ENCODE data around the gene SEC31B.

Gene SEC31B

GRCh38 chr10:100485366-100485765 is 34.3 kb downstream of the SEC31B start:
- no peak overlapping the region for H3K4me3 ChIP-seq (ENCODE audit: low read depth, low read length)
- no peak for DNase-seq

GRCh38 chr10:100483876-100484666 is 35.6 kb downstream of the SEC31B start:
- no peak for DNase-seq
- H3K36me3 ChIP-seq: no peaks in the 10 kb centered on the region
- TF ChIP-seq, protein P1, sequence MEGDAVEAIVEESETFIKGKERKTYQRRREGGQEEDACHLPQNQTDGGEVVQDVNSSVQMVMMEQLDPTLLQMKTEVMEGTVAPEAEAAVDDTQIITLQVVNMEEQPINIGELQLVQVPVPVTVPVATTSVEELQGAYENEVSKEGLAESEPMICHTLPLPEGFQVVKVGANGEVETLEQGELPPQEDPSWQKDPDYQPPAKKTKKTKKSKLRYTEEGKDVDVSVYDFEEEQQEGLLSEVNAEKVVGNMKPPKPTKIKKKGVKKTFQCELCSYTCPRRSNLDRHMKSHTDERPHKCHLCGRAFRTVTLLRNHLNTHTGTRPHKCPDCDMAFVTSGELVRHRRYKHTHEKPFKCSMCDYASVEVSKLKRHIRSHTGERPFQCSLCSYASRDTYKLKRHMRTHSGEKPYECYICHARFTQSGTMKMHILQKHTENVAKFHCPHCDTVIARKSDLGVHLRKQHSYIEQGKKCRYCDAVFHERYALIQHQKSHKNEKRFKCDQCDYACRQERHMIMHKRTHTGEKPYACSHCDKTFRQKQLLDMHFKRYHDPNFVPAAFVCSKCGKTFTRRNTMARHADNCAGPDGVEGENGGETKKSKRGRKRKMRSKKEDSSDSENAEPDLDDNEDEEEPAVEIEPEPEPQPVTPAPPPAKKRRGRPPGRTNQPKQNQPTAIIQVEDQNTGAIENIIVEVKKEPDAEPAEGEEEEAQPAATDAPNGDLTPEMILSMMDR (IDR thresholded peaks at IDR 0.05; ENCODE audit: low read depth, low read length): no peak
- peaks cover 35% of the 10 kb centered on the region for H3K27me3 ChIP-seq
- H3K9me3 ChIP-seq: no peaks in the 10 kb centered on the region
- no peak overlapping the region for H3K4me3 ChIP-seq (ENCODE audit: low read depth, low read length)
- H3K4me1 ChIP-seq: no peaks in the 10 kb centered on the region

More at GRCh38 chr10:100485366-100485765, 34.3 kb downstream of the SEC31B start:
- TF ChIP-seq, protein P1 (IDR thresholded peaks at IDR 0.05; ENCODE audit: low read depth, low read length): no peak
- Histone ChIP-seq H3K36me3 (no peaks in the 10 kb centered on the region), H3K27me3 (peaks cover 22% of the 10 kb centered on the region), H3K9me3 (no peaks in the 10 kb centered on the region), H3K4me1 (no peaks in the 10 kb centered on the region)

DNA sequence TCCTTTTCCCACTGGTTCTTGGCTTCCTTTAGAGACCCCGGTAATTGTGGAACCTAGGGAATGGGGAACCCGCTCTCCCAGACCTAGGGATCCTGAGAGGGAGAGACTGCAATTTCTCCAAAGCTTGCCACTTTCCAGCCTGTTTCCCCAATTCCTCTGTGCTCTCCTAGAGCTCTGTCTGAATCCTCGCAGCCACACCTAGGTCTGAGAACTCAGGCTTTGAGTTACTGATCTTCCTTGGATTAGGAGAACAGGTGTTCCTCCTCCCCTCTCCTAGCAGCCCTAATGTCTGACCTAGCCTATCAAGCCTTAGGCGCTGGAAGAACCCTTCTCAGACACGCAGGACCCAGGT is 36.9 kb downstream of the SEC31B start:
- no peaks in the 10 kb centered on the region for H3K4me1 ChIP-seq
- H3K9me3 ChIP-seq: no peaks in the 10 kb centered on the region
- H3K27me3 ChIP-seq: peaks cover 45% of the 10 kb centered on the region
- TF ChIP-seq, protein P1 (IDR thresholded peaks at IDR 0.05; ENCODE audit: low read depth, low read length): no peak
- peak overlapping the region; percentile 64 for H3K4me3 ChIP-seq (ENCODE audit: low read depth, low read length)
- DNase-seq: no peak
- no peaks in the 10 kb centered on the region for H3K36me3 ChIP-seq

DNA sequence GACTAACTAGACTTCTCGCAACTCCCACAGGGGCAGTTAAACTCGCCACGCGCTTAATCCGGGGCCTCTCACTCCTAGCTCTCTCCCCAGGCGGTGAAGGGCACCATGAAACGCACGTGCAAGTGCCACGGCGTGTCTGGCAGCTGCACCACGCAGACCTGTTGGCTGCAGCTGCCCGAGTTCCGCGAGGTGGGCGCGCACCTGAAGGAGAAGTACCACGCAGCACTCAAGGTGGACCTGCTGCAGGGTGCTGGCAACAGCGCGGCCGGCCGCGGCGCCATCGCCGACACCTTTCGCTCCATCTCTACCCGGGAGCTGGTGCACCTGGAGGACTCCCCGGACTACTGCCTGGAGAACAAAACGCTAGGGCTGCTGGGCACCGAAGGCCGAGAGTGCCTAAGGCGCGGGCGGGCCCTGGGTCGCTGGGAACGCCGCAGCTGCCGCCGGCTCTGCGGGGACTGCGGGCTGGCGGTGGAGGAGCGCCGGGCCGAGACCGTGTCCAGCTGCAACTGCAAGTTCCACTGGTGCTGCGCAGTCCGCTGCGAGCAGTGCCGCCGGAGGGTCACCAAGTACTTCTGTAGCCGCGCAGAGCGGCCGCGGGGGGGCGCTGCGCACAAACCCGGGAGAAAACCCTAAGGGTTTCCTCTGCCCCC is 37.4 kb downstream of the SEC31B start:
- Histone ChIP-seq H3K36me3 (no peaks in the 10 kb centered on the region), H3K4me3 (ENCODE audit: low read depth, low read length) (peak overlapping the region; percentile 64), H3K27me3 (peaks cover 45% of the 10 kb centered on the region), H3K4me1 (no peaks in the 10 kb centered on the region), H3K9me3 (no peaks in the 10 kb centered on the region)
- TF ChIP-seq, protein P1 (IDR thresholded peaks at IDR 0.05; ENCODE audit: low read depth, low read length): peak; percentile 80
- DNase-seq: peak; percentile 74

DNA sequence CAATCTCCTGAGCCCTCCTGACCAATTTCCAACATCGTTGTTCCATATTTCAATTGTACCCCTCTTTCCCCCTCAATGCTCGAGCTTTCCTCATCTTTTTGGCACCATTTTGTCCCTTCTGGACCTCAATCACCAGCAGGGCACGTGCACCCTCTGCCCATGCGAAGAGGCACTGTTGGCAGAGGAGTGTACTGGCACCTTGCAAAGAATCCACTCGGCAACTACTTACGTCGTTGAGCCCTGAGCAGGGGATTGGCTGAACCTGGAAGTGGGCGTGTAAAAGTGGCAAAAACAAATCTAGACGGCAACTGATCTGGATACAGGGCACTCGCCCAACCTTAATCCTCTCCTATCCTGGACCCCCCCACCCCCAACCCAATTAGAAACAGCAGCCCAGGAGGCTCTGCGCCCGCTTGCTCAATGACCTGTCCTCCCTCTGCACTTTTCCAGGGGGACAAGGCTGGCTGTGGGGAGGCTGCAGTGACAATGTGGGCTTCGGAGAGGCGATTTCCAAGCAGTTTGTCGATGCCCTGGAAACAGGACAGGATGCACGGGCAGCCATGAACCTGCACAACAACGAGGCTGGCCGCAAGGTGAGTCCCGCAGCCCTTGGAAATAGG is 38.1 kb downstream of the SEC31B start:
- Histone ChIP-seq H3K4me1 (no peaks in the 10 kb centered on the region), H3K4me3 (ENCODE audit: low read depth, low read length) (peak overlapping the region; percentile 64), H3K27me3 (peaks cover 45% of the 10 kb centered on the region), H3K36me3 (no peaks in the 10 kb centered on the region), H3K9me3 (no peaks in the 10 kb centered on the region)
- DNase-seq: peak; percentile 73
- TF ChIP-seq, protein P1 (IDR thresholded peaks at IDR 0.05; ENCODE audit: low read depth, low read length): no peak
